Activated CD4-positive, alpha-beta T cell treated with anti-CD3 and anti-CD28 coated beads, Interleukin-2, amount 50 U/mL, for 4 hours (primary cell): ENCODE data around the gene ELN.

Source experiments
- DNase-seq, 2 experiments: peaks; one replicate each; pipeline ENCODE4 v3.0.0-alpha.2; 2020

Gene ELN

DNA sequence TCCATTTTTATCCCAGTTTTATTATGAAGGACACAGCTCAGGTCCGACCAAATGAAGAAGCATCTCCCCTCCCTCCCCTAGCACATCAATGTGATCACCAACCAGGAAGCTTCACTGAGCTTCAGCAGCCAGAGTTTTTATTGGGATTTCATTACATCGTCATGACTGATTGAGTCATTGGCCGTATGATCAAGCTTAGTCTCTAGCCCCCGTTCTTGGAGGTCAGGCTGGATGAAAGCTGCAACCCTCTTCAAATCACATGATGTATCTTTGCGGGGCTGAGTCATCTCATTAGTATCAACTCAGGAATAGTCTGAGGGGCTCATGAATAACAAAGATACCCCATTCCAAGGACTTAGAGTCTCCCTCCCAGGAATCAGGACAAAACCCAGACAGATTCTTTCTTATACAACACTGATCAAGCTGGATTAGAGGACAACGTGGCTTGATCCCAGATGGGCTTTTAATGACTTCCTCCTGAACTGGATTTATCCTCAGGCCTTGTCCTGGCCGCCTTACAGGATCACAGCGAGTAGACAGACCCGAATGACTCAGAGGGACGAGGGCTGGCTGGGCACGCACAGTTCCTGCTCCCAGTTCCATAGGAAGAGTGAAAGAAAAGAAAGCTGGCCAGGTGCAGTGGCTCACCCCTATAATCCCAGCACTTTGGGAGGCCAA, 70.1 kb downstream of the ELN start:
- DNase-seq, result no peak

DNA sequence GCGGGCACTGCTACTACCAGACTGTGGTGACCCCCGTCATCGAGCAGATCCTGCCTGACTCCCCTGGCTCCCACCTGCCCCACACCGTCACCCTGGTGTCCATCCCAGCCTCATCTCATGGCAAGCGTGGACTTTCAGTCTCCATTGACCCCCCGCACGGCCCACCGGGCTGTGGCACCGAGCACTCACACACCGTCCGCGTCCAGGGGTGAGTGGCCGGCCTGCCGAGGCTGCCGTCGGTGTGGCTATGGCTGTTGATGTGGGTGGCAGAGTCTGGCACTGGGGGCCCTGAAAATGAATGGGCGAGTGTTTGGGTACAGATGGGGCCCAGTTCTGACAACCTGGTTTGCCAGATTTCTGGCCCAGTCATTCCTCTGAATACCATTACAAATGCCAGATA, 71.1 kb downstream of the ELN start:
- no peak for DNase-seq

DNA sequence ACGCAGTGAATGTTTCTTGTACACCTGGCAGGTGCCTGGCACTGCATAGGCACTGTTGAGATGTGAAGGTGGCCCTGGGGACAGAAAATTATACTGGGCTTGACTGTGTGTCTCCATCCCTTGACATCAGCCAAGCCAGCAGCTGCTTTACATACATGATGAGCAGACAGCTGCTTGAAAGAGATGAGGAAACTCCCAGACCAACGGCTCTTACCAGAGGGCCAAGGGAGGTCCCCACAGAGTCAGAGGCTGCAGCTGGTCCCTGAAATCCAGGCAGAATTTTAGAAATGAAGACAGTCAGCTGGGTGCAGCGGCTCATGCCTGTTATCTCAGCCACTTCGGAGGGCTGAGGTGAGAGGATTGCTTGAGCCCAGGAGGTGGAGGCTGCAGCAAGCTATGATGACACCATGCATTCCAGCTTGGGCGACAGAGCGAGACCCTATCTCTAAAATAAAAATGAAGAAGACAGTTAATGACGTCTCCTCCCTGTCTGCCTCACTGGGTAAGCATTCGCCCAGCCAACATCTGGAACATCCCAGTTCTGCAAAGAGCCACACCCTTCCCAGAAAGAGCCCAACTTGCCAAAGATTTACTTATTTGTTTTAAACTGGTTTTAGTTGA, 73.2 kb downstream of the ELN start:
- DNase-seq, result no peak

DNA sequence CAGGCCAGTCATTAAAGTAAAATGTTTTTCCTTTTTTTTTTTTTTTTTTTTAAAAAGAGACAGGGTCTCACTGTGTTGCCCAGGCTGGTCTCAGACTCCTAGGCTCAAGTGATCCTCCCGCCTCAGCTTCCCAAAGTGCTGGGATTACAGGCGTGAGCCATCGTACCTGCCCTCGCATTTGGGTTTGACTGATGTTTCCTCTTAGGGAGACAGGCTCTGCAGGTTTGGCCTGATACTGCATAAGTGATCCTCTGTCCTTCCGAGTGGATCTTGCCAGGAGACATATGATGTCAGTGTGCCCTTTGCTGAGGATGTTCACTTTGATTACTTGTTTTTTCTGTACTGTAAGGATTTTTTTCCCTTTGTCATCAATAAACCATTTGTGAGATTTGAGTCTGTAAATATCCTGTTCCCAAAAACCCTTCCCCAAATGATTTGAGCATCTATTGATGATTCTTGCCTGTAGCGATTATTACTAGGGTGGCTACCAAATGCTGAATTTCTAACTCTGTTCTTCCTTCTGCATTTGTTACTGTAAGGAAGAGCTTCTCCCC, 75.3 kb downstream of the ELN start:
- DNase-seq, result no peak

DNA sequence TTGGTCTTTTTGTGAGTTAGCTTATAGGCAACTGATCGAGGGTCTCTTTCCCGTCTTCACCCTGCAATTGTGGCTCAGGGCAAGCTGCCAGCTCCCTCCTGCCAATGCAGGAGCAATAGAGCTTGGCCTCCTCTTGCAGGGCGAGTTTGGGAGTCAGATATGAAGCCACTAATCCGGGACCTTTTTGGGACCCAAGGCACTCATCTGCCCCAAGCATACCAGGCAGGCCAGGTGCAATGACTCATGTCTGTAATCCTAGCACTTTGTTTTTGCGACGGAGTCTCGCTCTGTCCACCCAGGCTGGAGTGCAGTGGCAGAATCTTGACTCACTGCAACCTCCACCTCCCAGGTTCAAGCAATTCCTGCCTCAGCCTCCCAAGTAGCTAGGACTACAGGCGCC, 76.7 kb downstream of the ELN start:
- no peak for DNase-seq

DNA sequence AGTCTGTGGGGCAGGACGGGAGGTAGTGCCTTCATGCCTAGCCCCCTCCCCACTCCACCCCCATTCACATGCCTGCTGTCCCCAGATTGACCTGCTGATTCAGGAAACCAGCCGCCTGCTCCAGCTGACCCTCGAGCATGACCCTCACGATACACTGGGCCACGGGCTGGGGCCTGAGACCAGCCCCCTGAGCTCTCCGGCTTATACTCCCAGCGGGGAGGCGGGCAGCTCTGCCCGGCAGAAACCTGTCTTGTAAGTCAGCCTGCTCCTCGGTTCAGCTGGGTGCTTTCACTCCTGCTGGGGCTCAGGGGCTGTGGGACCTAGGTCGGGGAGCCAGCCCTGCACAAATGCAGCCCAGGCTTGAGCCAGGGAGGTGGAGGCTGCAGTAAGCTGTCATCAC, 78.0 kb downstream of the ELN start:
- no peak for DNase-seq

DNA sequence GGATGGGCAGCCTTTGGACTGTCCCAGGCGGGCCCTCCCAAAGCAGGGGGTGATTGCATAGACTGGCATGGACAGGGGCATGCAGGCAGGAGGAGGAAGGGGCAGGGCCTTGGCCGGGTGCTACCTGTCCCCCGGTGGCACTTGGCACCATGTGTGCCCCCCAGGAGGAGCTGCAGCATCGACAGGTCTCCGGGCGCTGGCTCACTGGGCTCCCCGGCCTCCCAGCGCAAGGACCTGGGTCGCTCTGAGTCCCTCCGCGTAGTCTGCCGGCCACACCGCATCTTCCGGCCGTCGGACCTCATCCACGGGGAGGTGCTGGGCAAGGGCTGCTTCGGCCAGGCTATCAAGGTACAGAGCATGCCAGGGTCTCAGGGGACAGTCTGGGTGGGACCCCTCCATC, 78.9 kb downstream of the ELN start:
- no peak for DNase-seq

DNA sequence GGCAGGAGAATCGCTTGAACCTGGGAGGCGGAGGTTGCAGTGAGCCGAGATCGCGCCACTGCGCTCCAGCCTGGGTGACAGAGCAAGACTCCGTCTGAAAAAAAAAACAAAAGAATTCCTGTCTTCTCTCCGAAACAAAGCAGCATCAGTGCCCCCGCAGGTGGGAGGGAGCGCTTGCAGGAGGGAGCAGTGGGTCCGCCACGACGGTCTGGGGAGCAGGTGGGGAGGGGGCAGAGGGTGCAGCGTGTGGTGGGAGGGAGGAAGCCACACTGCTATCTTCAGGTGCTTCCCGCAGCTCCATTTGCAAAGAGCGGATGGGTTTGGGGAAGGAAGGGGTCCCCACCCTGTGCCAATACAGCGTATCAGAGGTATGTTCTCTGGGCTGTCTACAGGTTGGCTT, 87.4 kb downstream of the ELN start:
- no peak for DNase-seq

DNA sequence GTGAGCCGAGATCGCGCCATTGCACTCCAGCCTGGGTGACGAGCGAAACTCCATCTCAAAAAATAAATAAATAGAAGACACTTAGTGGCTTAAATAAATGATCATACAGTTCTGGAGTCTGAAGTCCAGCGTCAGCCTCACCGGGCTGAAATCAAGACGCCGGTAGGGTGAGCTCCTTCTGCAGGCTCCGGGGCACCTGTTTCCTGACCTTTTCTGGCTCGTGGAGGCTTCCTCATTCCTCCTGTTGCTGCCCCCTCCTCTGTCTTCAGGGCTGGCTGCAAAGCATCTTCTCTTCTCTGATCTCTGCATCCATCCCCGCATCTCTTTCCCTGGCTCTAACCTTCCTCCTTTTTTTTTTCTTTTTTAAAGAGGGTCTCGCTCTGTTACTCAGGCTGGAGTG, 88.4 kb downstream of the ELN start:
- DNase-seq, result no peak
